ENCODE data around the gene GPR89A. TPM values are rescaled to one million over a fixed set of nuclear protein-coding genes. Genes with fewer than 3 reads are reported as not detected.

Gene GPR89A
- total and polyA plus RNA-seq, 2 experiments from 2014 or later, result 68.5 to 81.1 TPM

- TF ChIP-seq, protein P1, sequence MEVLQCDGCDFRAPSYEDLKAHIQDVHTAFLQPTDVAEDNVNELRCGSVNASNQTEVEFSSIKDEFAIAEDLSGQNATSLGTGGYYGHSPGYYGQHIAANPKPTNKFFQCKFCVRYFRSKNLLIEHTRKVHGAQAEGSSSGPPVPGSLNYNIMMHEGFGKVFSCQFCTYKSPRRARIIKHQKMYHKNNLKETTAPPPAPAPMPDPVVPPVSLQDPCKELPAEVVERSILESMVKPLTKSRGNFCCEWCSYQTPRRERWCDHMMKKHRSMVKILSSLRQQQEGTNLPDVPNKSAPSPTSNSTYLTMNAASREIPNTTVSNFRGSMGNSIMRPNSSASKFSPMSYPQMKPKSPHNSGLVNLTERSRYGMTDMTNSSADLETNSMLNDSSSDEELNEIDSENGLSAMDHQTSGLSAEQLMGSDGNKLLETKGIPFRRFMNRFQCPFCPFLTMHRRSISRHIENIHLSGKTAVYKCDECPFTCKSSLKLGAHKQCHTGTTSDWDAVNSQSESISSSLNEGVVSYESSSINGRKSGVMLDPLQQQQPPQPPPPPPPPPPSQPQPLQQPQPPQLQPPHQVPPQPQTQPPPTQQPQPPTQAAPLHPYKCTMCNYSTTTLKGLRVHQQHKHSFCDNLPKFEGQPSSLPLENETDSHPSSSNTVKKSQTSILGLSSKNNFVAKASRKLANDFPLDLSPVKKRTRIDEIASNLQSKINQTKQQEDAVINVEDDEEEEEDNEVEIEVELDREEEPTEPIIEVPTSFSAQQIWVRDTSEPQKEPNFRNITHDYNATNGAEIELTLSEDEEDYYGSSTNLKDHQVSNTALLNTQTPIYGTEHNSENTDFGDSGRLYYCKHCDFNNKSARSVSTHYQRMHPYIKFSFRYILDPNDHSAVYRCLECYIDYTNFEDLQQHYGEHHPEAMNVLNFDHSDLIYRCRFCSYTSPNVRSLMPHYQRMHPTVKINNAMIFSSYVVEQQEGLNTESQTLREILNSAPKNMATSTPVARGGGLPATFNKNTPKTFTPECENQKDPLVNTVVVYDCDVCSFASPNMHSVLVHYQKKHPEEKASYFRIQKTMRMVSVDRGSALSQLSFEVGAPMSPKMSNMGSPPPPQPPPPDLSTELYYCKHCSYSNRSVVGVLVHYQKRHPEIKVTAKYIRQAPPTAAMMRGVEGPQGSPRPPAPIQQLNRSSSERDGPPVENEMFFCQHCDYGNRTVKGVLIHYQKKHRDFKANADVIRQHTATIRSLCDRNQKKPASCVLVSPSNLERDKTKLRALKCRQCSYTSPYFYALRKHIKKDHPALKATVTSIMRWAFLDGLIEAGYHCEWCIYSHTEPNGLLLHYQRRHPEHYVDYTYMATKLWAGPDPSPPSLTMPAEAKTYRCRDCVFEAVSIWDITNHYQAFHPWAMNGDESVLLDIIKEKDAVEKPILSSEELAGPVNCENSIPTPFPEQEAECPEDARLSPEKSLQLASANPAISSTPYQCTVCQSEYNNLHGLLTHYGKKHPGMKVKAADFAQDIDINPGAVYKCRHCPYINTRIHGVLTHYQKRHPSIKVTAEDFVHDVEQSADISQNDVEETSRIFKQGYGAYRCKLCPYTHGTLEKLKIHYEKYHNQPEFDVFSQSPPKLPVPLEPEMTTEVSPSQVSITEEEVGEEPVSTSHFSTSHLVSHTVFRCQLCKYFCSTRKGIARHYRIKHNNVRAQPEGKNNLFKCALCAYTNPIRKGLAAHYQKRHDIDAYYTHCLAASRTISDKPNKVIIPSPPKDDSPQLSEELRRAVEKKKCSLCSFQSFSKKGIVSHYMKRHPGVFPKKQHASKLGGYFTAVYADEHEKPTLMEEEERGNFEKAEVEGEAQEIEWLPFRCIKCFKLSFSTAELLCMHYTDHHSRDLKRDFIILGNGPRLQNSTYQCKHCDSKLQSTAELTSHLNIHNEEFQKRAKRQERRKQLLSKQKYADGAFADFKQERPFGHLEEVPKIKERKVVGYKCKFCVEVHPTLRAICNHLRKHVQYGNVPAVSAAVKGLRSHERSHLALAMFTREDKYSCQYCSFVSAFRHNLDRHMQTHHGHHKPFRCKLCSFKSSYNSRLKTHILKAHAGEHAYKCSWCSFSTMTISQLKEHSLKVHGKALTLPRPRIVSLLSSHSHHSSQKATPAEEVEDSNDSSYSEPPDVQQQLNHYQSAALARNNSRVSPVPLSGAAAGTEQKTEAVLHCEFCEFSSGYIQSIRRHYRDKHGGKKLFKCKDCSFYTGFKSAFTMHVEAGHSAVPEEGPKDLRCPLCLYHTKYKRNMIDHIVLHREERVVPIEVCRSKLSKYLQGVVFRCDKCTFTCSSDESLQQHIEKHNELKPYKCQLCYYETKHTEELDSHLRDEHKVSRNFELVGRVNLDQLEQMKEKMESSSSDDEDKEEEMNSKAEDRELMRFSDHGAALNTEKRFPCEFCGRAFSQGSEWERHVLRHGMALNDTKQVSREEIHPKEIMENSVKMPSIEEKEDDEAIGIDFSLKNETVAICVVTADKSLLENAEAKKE (CRISPR knock-in tag; IDR thresholded peaks at IDR 0.05), result no peak
- no peak for TF ChIP-seq JUNB (IDR thresholded peaks at IDR 0.05; ENCODE audit: unreplicated experiment)
- no peak for TF ChIP-seq STAT1 (IDR thresholded peaks at IDR 0.05; ENCODE audit: unreplicated experiment)
- TF ChIP-seq EZH2phosphoT487 (IDR thresholded peaks at IDR 0.05; ENCODE audit: unreplicated experiment), result no peak
- TF ChIP-seq, protein P2, sequence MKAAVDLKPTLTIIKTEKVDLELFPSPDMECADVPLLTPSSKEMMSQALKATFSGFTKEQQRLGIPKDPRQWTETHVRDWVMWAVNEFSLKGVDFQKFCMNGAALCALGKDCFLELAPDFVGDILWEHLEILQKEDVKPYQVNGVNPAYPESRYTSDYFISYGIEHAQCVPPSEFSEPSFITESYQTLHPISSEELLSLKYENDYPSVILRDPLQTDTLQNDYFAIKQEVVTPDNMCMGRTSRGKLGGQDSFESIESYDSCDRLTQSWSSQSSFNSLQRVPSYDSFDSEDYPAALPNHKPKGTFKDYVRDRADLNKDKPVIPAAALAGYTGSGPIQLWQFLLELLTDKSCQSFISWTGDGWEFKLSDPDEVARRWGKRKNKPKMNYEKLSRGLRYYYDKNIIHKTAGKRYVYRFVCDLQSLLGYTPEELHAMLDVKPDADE (IDR thresholded peaks at IDR 0.05), result no peak
- TF ChIP-seq ZNF114 (CRISPR knock-in tag; IDR thresholded peaks at IDR 0.05), result no peak
- no peak for TF ChIP-seq NANOG (IDR thresholded peaks at IDR 0.05; ENCODE audit: borderline replicate concordance)
- TF ChIP-seq, protein P3, sequence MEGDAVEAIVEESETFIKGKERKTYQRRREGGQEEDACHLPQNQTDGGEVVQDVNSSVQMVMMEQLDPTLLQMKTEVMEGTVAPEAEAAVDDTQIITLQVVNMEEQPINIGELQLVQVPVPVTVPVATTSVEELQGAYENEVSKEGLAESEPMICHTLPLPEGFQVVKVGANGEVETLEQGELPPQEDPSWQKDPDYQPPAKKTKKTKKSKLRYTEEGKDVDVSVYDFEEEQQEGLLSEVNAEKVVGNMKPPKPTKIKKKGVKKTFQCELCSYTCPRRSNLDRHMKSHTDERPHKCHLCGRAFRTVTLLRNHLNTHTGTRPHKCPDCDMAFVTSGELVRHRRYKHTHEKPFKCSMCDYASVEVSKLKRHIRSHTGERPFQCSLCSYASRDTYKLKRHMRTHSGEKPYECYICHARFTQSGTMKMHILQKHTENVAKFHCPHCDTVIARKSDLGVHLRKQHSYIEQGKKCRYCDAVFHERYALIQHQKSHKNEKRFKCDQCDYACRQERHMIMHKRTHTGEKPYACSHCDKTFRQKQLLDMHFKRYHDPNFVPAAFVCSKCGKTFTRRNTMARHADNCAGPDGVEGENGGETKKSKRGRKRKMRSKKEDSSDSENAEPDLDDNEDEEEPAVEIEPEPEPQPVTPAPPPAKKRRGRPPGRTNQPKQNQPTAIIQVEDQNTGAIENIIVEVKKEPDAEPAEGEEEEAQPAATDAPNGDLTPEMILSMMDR (conservative IDR thresholded peaks at IDR 0.05; ENCODE audit: low read depth in 2 of 2), result no peak
These were observed 88.8 kb downstream of the GPR89A start (continued) for GRCh38 chr1:145696630-145696960.

Measured in GM23338 (cell line).